HG03175 (cell line): ENCODE results near the gene MUC4.
"Not testable (repeated sequence)": the region's sequence is repeated elsewhere in the genome, so short reads cannot be mapped to it uniquely, and the experiment has no call there.

ENCODE experiments used
- ATAC-seq: cut with Tn5 transposase; IDR thresholded peaks from one replicate; pipeline ENCODE4 v1.9.1; 2021; ENCODE audit warnings: mild to moderate bottlenecking, moderate library complexity; ENCODE audit not compliant: unreplicated experiment

Gene MUC4

DNA sequence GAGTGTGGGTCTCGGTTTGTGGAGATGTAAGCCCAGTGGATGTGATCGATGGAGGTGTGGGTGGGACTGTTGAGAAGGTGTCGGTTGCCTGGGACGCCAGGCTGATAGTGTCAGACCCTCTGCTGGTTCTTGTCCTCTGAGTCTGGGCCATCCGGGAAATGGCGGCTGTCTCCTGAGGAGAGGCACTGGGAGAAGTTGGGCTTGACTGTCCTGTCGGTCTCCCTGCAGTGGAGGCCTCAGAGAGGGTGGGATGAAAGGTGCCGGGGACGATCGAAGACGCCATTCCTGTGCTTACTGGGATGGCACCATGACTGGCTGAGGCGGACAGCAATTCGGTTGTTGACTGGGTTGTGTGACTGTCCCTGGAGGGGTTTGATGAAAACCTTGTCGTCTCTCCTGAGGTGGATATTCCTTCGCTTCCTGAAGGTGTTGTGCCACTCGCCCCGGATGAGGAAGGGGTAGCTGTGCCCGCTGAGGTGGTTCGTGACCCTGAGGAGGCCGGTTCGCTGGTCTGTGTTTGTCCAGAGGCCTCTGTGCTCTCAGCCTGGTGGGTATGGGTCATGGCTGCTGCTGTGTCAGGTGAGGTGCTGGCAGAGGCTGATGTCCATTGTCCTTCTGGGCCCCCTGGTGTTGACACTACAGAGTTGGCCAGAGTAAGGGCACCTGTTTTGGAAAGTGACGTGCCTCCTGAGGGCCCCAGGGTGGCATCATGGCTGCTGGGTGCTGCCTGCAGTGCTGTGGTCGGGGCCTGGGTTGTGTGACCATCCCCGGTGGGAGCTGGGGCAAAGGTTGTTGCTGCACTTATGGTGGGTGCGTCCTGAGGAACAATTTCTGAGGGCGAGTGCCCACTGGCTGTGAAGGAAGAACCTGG lies 22.8 kb downstream of the MUC4 start:
- ATAC-seq, result no peak

- not testable (repeated sequence) for ATAC-seq
Observed at GRCh38 chr3:195785781-195786405, 25.8 kb downstream of the MUC4 start.

- not testable (repeated sequence) for ATAC-seq
Observed at GRCh38 chr3:195784031-195784430, 27.7 kb downstream of the MUC4 start.

- not testable (repeated sequence) for ATAC-seq
Observed at GRCh38 chr3:195781236-195781635, 30.5 kb downstream of the MUC4 start.

GRCh38 chr3:195777975-195778374 lies 33.8 kb downstream of the MUC4 start:
- ATAC-seq, result no peak

DNA sequence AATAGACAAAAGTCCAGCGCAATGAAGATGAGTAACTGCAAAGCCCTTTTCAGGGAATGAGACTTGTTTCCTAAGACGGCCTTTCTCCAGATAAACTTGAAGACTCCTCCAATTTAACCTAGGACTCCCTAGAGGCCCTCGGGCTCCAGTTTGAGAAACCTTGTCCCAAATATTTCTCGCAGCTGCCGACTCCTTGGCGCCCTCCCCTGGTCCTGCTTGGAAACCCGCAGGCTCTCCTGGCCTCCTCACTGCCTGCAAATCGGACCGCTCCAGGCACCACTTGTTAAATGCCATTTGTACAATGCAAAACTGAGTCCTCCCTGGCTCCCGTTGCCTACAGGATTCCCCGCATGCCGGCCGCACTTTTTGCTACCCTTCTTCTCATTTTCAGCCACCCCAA lies 36.8 kb downstream of the MUC4 start:
- ATAC-seq, result no peak

DNA sequence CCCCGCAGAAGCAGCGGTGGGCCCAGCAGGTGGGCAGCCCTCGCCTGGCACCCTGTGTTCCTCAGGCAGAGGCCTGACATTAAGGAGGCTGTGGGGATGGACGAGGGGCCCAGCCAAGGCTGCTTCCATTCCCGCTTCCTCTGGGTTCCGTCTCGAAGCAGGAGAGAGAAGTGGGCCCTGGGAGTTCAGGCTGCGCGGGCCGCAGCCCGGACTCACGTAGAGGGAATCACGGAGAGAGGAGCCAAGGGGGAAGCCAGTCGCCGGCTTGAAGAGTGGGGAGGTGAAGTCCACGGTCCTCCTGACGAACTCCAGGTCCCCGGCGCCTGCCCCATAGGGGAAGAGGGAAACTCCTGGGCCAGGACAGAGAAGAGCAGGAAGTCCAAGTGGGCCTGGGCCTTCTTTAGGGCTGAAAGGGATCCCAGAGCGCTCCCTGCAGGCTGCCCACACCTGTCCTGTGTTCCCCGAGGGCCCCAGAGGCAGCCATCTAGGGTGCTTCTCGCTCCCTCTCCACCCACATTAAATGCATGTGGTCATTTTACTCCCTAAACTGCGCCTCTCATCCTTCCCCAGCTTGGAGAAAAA lies 37.7 kb downstream of the MUC4 start:
- ATAC-seq, result no peak

GRCh38 chr3:195771646-195772300 lies 40.0 kb downstream of the MUC4 start:
- ATAC-seq, result no peak

DNA sequence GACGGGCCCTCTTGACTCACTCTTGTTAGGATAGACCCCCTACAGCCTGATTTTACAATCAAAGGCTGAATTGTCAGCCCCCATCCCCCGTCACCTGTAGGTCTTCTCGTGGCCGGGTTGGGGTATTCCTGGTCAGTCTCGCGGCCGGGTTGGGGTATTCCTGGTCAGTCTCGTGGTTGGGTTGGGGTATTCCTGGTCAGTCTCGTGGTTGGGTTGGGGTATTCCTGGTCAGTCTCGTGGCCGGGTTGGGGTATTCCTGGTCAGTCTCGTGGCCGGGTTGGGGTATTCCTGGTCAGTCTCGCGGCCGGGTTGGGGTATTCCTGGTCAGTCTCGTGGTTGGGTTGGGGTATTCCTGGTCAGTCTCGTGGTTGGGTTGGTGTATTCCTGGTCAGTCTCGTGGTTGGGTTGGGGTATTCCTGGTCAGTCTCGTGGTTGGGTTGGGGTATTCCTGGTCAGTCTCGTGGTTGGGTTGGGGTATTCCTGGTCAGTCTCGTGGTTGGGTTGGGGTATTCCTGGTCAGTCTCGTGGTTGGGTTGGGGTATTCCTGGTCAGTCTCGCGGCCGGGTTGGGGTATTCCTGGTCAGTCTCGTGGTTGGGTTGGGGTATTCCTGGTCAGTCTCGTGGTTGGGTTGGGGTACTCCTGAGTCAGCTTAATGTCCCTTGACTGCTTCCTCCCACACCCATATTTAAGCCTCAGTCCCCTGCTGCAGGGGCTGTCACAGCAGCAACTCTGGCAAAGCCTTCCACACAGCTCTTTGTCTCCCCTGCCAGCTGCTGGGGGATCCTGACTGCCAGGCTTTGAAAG lies 40.7 kb downstream of the MUC4 start:
- not testable (repeated sequence) for ATAC-seq

DNA sequence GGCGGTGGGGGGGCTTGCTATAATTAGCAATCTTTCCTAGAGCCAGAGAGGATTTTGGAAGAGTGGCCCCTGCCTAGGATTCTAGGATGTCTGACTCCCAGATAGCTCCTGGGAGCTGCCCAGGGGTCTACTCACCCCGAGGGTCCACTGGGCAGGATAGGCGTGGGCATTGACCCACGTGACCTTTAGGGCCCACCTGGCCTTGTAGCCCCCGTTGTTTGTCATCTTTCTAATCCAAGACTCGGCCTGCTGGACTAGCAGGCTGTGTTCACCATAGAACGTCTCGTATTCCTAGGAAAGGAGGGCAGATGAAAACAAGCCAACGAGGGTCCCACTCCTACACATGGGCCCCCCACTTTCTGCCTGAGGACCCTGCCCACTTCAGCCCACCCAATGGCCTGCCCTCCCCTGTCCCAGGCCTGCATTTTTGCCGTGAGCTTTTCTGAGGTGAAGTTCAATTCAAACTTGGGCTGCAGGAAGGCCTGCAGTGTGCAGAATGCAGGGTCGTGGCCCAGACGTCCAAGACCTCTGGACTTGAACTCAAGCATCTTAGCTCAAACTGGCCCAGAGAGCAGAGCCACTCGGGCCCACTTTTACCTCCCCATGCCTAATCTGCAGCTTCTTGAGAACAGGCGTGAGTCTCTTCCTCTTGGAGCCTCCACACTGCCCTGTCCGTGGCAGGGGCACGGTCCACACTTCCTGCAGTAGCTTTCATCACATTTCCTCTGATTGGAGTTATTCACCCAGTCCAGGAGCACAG lies 41.5 kb downstream of the MUC4 start:
- ATAC-seq, result no peak

DNA sequence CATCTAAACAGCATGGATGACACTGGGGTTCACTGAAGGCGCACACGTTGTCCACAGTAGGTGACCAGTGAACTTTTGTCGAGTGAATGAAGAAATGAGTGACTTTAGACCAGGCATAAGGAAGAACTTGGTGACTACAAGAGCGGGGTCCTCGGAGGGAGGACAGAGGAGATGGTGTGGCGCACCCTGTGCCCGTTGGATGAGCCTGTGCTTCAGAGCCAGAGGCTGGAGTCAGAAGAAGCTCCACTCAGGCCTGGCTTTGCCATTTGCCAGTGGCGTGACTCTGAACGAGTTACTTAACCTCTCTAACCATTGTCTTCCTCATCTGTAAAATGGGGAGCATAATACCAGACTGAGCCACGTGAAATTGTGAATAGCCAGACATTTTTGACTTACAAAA lies 42.2 kb downstream of the MUC4 start:
- no peak for ATAC-seq

DNA sequence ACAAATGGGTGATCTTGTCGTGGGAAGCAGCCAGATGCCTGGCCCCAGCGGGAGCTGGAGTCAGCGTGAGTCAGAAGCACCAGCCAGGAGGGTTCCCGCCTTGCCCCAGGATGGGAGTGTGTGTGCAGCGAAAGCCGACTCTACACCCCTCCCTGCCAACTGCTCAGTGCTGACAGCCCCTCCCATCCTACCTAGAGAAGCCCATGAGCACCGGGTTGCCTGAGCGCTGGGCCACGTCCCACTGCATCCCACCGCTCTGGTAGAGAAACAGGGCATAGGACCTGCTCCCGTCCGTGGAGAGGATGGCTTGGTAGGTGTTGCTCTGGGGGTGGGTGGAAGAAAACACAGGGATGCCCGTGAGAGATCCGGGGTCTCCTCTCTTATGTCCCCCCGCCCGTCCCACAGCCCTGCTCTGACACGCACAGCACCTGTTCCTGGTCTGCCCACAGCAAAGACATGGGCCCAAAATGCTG lies 42.9 kb downstream of the MUC4 start:
- ATAC-seq, result no peak

GRCh38 chr3:195768414-195768813 lies 43.3 kb downstream of the MUC4 start:
- ATAC-seq, result no peak

DNA sequence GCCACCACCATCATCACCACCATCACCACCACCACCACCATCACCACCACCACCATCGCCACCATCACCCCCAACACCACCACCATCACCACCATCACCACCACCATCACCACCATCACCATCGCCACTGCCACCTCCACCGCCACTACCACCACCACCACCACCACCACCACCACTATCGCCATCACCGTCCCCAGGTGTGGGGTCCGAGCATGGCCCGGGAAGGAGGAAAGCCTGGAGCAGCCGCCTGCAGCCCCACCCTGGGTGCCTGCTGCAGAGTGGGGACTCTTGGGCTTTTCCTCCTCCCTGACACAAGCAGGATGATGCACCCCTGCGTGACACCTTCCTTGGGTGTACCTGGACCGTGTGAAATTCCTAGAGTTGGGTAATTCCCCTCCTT lies 43.9 kb downstream of the MUC4 start:
- no peak for ATAC-seq

DNA sequence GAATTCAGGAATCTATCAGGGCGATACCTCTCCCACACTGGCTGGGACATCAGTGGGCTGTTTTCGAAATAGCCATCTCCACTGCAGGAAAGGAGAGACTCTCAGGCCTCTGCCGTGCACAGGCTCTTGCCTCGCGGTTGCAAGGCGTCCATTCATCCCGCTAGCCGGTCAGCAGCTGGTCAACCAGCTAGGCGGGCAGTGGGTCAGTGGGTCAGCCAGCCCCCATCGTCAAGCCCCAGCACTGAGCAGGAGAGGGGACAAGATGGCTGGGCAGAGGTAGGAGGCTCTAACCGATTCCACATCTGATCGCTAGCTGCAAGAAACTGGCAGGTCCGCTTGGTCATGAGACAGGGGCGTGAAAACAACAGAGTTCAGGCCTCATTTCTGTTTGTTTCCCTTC lies 45.1 kb downstream of the MUC4 start:
- ATAC-seq, result no peak

DNA sequence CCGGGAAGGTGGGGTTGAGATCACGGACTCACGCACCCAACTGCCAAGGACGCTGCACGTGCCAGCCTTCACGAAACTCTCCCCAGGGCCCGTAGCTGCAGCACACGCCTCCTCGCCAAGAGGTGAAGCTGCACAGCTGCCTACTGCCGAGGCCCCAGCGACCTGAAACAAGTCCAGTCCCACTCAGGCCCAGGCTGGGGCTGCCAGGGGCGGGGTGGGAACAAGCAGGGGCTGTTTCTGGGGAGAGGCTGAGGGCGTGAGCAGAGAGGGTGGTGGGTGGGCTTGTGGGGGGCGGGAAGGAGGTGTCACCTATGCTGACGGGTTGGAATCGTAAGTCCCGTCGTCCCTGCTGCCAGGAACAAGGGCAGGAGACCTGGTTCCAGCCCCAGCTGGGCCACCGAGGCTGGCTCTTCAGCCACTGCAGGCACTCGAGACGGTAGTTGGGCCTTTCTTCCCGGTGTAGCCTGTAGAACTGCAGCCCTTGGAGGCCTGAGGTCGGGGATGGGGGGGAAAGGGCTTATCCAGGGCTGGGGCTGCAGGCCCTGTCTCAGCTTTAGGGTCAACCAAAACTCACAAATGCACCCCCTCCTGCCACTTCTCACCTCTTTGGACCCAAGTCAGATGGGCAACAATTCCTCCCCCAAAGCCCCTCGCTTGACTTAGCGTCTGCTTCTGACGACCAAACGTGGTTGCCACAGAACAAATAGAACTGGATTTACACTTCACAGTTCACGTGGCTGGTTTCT lies 46.6 kb downstream of the MUC4 start:
- ATAC-seq, result no peak

GRCh38 chr3:195763843-195764825 lies 47.6 kb downstream of the MUC4 start:
- no peak for ATAC-seq
